Erythroblast (primary cell): ENCODE results near the gene ATG12.

Experiments
- GATA1 ChIP-seq: IDR thresholded peaks from 2 replicates; pipeline ENCODE4 v1.6.1; 2011; ENCODE audit warnings: low read depth, mild to moderate bottlenecking, control low read depth, low read length, moderate library complexity
- POLR2A ChIP-seq: IDR thresholded peaks from 2 replicates; pipeline ENCODE4 v1.6.1; 2011; ENCODE audit warnings: mild to moderate bottlenecking, low read length

GRCh38 chr5:115841382-115842088 is at the start of gene ATG12, which contains the start of gene AP3S1:
- TF ChIP-seq POLR2A (peak; percentile 97), GATA1 (no peak)
